ENCODE results near the gene LMOD1. TPM values are rescaled to one million over a fixed set of nuclear protein-coding genes. Genes with fewer than 3 reads are reported as not detected.
A peak's percentile ranks its signal among the peaks of the same experiment; 100 is the strongest.
"Not testable (repeated sequence)": the region's sequence is repeated elsewhere in the genome, so short reads cannot be mapped to it uniquely, and the experiment has no call there.

LMOD1 gene
- total RNA-seq, result 9.6 TPM
- long read RNA-seq, transcript LMOD1-201 (3 exons, 3,970 nt), result major isoform, 11 of 15 reads
- long read RNA-seq, partial matches to known transcripts, result 3 of 15 reads
- long read RNA-seq, other reads (novel, unspliced or antisense), result 1 of 15 reads

GRCh38 chr1:201946224-201946908 lies at the start of gene LMOD1:
LMOD1 (minus strand) TSS chr1:201946548; CDS start chr1:201946340, 208 bp downstream.
- ATAC-seq (ENCODE audit: poor library complexity) (peak; percentile 94), DNase-seq (peak; percentile 90)
- intact Hi-C loops (cut with DNase I), result loop anchor here (5.0 kb wide), 1 partner anchor 49 kb away; no protein-coding TSS in a partner anchor

- ATAC-seq (ENCODE audit: poor library complexity) (peak; percentile 90), DNase-seq (peak; percentile 57)
- intact Hi-C loops (cut with DNase I), result no loop called here
These were observed 44.1 kb upstream of the LMOD1 start for GRCh38 chr1:201990427-201990826.

- ATAC-seq (ENCODE audit: poor library complexity) (no peak), DNase-seq (no peak)
- intact Hi-C loops (cut with DNase I), result no loop called here
These were observed 43.2 kb upstream of the LMOD1 start for GRCh38 chr1:201989354-201990128.

- intact Hi-C loops (cut with DNase I), result no loop called here
- ATAC-seq (ENCODE audit: poor library complexity) (no peak), DNase-seq (no peak)
These were observed 42.3 kb upstream of the LMOD1 start for GRCh38 chr1:201988601-201989000.

GRCh38 chr1:201985355-201985754 lies 39.0 kb upstream of the LMOD1 start:
- ATAC-seq (ENCODE audit: poor library complexity) (no peak), DNase-seq (no peak)
- intact Hi-C loops (cut with DNase I), result no loop called here

GRCh38 chr1:201984446-201984845 lies 38.1 kb upstream of the LMOD1 start:
- DNase-seq, result no peak
- intact Hi-C loops (cut with DNase I), result no loop called here
- no peak for ATAC-seq (ENCODE audit: poor library complexity)

- ATAC-seq (ENCODE audit: poor library complexity) (no peak), DNase-seq (no peak)
- intact Hi-C loops (cut with DNase I), result no loop called here
These were observed 37.0 kb upstream of the LMOD1 start for GRCh38 chr1:201983380-201983805.

GRCh38 chr1:201982623-201983379 lies 36.5 kb upstream of the LMOD1 start, which contains the start of gene RNPEP:
RNPEP (plus strand) TSS chr1:201982648; CDS start chr1:201982667, 19 bp downstream.
- intact Hi-C loops (cut with DNase I), result no loop called here
- DNase-seq (peak; percentile 86), ATAC-seq (ENCODE audit: poor library complexity) (peak; percentile 91)

- DNase-seq (peak; percentile 87), ATAC-seq (ENCODE audit: poor library complexity) (peak; percentile 19)
- intact Hi-C loops (cut with DNase I), result no loop called here
These were observed 35.8 kb upstream of the LMOD1 start for GRCh38 chr1:201982082-201982622.

GRCh38 chr1:201970334-201971159 lies 24.2 kb upstream of the LMOD1 start:
- no peak for DNase-seq
- no peak for ATAC-seq (ENCODE audit: poor library complexity)
- intact Hi-C loops (cut with DNase I), result loop anchor here (5.0 kb wide), 2 partner anchors 73 to 93 kb away; no protein-coding TSS in a partner anchor

- DNase-seq (no peak), ATAC-seq (ENCODE audit: poor library complexity) (no peak)
- intact Hi-C loops (cut with DNase I), result no loop called here
These were observed 22.0 kb upstream of the LMOD1 start for GRCh38 chr1:201968202-201968925.

- ATAC-seq (ENCODE audit: poor library complexity) (no peak), DNase-seq (no peak)
- intact Hi-C loops (cut with DNase I), result no loop called here
These were observed 19.8 kb upstream of the LMOD1 start for GRCh38 chr1:201966171-201966570.

GRCh38 chr1:201964261-201964660 lies 17.9 kb upstream of the LMOD1 start:
- ATAC-seq (ENCODE audit: poor library complexity), result no peak
- no peak for DNase-seq
- intact Hi-C loops (cut with DNase I), result no loop called here

- DNase-seq; ATAC-seq (ENCODE audit: poor library complexity); intact Hi-C loops (cut with DNase I): not testable (repeated sequence)
These were observed 16.0 kb upstream of the LMOD1 start for GRCh38 chr1:201962382-201962781.

- no peak for DNase-seq
- intact Hi-C loops (cut with DNase I), result no loop called here
These were observed 12.0 kb upstream of the LMOD1 start for GRCh38 chr1:201958348-201958747.

GRCh38 chr1:201955729-201956143 lies 9.4 kb upstream of the LMOD1 start:
- ATAC-seq (ENCODE audit: poor library complexity) (peak; percentile 50), DNase-seq (no peak)
- intact Hi-C loops (cut with DNase I), result no loop called here

More at GRCh38 chr1:201958348-201958747, 12.0 kb upstream of the LMOD1 start:
- ATAC-seq (ENCODE audit: poor library complexity), result no peak

All from Right ventricle myocardium superior (tissue), 1 donor.